Measurements from ENCODE around the gene RHBDF1.

DNA sequence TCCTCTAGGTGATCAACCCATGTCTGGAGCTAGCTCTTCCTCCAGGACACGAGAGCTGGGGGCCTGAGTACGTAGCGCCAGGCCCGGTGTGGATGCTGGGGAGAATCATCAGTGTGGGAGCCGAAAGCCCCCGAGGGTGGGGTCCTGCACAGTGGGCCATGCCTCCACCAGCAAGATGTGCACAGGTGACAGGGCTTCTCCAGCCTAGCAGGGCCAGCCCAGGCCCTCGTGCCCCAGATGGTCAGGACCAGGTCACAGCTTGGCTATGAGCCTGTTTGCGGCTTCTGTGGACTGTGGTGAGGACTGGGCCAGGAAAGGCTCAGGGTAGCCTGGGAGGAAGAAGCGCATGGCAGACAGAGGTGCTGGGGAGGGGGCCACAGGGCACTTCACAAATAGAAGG is 13.4 kb upstream of the RHBDF1 start:
- TF ChIP-seq, protein P1, sequence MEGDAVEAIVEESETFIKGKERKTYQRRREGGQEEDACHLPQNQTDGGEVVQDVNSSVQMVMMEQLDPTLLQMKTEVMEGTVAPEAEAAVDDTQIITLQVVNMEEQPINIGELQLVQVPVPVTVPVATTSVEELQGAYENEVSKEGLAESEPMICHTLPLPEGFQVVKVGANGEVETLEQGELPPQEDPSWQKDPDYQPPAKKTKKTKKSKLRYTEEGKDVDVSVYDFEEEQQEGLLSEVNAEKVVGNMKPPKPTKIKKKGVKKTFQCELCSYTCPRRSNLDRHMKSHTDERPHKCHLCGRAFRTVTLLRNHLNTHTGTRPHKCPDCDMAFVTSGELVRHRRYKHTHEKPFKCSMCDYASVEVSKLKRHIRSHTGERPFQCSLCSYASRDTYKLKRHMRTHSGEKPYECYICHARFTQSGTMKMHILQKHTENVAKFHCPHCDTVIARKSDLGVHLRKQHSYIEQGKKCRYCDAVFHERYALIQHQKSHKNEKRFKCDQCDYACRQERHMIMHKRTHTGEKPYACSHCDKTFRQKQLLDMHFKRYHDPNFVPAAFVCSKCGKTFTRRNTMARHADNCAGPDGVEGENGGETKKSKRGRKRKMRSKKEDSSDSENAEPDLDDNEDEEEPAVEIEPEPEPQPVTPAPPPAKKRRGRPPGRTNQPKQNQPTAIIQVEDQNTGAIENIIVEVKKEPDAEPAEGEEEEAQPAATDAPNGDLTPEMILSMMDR (IDR thresholded peaks at IDR 0.05) = no peak
- TF ChIP-seq POLR2A (IDR thresholded peaks at IDR 0.05) = no peak
- no peak for TF ChIP-seq POLR2AphosphoS5 (IDR thresholded peaks at IDR 0.05)

All from prostate gland (tissue), 2 donors.